Left renal pelvis (tissue), 4 donors: ENCODE results near the gene TRIM54. TPM values are rescaled to one million over a fixed set of nuclear protein-coding genes. Genes with fewer than 3 reads are reported as not detected.
"Not testable (repeated sequence)": the region's sequence is repeated elsewhere in the genome, so short reads cannot be mapped to it uniquely, and the experiment has no call there.

Source experiments
- DNase-seq, 4 donors: peaks; one replicate each; pipeline ENCODE4 v3.0.0-alpha.2; 2013; ENCODE audit warnings: low read depth in 4 of 4, low spot score in 3 of 4
- polyA plus RNA-seq, 4 donors: library from polyadenylated mRNA; unstranded; fragments of 120-200 nt; gene quantifications; one replicate each; pipeline ENCODE4 v1.2.1, GENCODE V29; 2013; ENCODE audit not compliant: insufficient read length in 4 of 4

TRIM54 gene
- polyA plus RNA-seq, 4 donors = 0.07 to 6.4 (median 3.9) TPM

DNA sequence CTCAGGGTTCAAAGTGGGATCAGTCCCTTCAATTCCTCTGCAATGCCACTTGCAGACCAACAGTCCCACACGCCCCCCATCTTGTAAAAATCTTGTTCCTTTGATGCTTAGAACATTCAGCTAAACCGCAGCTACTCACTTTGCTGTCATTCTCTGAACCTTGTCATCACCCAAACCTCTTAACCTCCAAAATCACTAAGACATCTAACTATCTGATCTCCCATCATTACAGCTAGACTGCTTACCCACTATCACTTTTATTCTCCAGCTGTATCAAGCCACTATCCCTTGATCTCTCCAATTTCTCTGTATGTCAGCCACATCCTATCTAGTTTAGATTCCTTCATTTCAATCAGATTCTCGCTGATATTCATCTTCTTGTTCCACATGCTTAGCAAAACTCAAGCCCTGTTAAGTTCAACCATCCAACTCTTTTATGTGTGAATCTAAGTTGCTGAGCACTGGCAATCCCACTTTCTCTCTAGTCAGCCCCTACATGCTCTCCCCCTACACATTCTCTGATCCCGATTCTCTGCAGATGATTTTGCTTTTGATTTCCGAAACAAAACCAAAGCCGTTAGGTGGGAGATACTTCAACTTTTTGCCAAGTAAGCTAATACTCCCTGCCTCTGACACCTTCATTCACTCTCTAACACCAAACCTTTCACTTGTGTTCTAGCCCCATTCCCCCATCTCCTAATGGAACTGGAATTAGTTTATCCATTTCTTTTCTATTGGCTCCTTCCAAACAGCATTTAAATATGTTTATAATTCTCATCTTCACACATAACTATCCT is 69.8 kb downstream of the TRIM54 start:
- DNase-seq = no peak

DNA sequence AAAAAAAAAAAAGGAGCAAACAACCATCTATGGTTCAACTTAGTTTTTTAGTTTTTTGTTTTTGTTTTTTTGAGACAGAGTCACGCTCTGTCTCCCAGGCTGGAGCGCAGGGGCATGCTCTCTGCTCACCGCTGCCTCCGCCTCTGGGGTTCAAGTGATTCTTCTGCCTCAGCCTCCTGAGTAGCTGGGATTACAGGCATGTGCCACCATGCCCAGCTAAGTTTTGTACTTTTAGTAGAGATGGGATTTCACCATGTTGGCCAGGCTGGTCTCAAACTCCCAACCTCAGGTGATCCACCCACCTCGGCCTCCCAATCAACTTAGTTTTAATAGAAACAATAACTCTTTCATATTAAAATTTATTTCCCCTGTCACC is 71.1 kb downstream of the TRIM54 start:
- not testable (repeated sequence) for DNase-seq

DNA sequence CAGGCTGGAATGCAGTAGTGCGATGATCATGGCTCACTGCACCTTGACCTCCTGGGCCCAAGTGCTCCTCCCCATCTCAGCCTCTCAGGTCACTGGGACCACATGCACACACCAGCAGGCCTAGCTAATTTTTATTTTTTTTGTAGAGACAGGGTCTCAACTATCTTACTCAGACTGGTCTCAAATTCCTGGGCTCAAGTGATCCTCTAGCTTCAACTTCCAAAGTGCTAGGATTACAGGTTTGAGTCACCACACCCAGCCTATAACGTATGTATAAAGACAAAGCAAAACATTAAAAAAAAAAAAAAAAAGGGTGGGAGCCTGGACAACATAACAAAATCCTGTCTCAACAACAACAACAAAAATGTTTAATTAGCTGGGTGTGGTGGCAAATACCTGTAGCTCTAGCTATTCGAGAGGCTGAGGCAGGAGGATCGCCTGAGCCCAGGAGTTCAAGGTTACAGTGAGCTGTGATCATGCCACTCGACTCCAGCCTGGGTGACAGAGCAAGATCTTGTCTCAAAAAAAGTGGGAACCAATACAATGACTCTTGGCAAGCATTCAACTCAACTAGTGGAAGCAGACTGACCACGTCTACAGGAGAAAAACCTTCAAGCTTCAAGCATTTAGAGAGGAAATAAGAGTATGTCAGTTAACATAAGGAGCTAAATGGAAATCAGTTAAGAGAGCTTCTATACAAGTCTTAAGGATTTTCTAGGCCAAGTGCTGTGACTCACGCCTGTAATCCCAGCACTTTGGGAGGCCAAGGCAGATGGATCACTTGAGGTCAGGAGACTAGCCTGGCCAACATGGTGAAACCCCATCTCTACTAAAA is 71.8 kb downstream of the TRIM54 start:
- DNase-seq = no peak

DNA sequence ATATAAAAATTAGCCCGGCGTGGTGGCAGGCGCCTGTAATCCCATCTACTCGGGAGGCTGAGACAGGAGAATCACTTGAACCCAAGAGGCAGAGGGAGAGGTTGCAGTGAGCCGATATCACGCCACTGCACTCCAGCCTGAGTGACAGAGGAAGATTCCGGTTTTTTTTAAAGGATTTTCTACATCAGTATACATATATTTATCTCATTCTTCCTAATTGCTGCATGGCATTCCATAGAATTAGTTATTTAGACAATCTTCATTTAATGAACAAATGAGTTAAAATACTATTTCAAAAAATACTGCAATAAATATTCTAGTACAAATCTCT is 72.3 kb downstream of the TRIM54 start:
- no peak for DNase-seq

DNA sequence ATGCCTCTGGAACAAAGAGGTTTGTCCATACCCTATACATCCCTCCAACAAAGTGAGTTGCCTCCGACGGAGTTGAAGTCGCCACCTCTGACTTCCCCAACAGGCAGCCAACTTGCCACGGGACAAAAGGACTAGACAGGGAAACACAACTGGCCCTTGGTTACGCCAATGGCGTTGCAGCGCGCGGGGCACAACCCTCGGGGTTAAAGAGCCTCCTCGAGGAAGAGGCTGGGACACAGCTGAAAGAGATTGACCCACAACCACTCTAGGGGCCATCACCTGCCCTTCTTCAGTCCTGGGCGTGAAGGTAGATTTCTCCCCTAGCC is 73.8 kb downstream of the TRIM54 start:
- no peak for DNase-seq

DNA sequence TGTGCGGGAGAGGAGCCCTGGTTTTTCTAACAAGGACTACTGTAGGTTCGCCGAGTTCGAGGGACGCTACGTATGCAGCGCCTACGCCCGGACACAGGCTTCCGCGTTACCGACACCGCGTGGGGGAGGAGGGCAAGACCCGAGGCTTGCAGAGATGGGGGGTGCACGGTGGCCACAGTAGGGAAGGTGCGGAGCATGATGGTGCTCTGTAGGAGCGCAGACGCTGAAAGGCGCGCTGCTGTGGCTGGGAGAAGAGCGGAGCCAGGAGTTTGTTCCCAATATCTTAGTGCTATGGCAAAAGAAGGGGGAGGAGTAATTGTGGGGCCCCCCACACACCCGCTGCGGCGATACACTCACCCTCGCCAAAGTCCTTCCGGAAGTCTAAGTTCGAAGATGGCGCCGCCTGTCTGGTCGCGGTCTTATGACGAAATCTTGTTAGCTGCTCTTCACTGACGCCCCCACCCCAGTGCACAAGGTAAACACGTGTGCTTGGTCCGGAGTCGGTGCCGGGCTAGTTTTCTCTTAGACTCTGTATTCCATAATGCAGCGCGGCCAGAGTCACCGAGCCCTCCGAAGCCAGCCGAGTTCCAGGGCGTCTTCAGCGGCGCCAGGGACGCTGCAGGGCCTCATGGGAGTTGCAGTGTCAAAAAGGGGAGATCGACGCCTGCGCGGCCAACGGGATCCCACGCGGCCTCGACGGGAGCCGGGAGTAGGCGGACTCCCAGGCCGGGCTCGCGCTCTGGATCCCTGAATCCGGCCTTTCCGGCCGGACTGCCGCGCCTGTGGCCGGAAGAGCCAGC is 74.4 kb downstream of the TRIM54 start, which contains the start of gene GTF3C2:
TSS of gene GTF3C2 (minus strand) at position 383 of the 800 bp plus-strand sequence. CDS start 13,210 bp downstream, outside the sequence.
- peak; percentile 92 to 97 (median 95) for DNase-seq

Other genes starting within 250 kb of the TRIM54 start
- gene TMEM214, start 249.5 kb upstream of the TRIM54 start, polyA plus RNA-seq = 10 to 100 TPM; 56.9 to 90.7 (median 71.4) TPM
- gene AGBL5, start 230.8 kb upstream of the TRIM54 start, polyA plus RNA-seq = 10 to 100 TPM; 30.8 to 66.8 (median 61.1) TPM
- 100 to 1,000 TPM; 212 to 268 (median 247) TPM for gene OST4, start 210.8 kb upstream of the TRIM54 start, polyA plus RNA-seq
- 100 to 1,000 TPM in 2 of 4 donors, 10 to 100 TPM in 2; 67.1 to 206 (median 91.1) TPM for gene EMILIN1, start 203.8 kb upstream of the TRIM54 start, polyA plus RNA-seq
- 10 to 100 TPM in 3 of 4 donors, 1 to 10 TPM in 1; 6.0 to 52.3 (median 36.3) TPM for gene KHK, start 195.7 kb upstream of the TRIM54 start, polyA plus RNA-seq
- gene CGREF1, start 163.3 kb upstream of the TRIM54 start, polyA plus RNA-seq = 10 to 100 TPM in 1 of 4 donors, 1 to 10 TPM in 3; 4.4 to 10.5 (median 5.8) TPM
- 1 to 10 TPM in 2 of 4 donors, under 1 TPM in 2; 0.46 to 1.5 (median 0.95) TPM for gene ABHD1, start 158.6 kb upstream of the TRIM54 start, polyA plus RNA-seq
- gene PREB, start 147.8 kb upstream of the TRIM54 start, polyA plus RNA-seq = 10 to 100 TPM; 44.2 to 58.7 (median 47.3) TPM
- gene PRR30, start 143.0 kb upstream of the TRIM54 start, polyA plus RNA-seq = not detected
- gene TCF23, start 133.4 kb upstream of the TRIM54 start, polyA plus RNA-seq = 1 to 10 TPM in 1 of 4 donors, under 1 TPM in 3; 0.59 to 3.2 (median 0.75) TPM
- 100 to 1,000 TPM; 142 to 162 (median 153) TPM for gene ATRAID, start 70.4 kb upstream of the TRIM54 start, polyA plus RNA-seq
- gene SLC5A6, start 70.2 kb upstream of the TRIM54 start, polyA plus RNA-seq = 10 to 100 TPM; 19.9 to 48.4 (median 35.2) TPM
- gene CAD, start 65.1 kb upstream of the TRIM54 start, polyA plus RNA-seq = 10 to 100 TPM; 33.7 to 61.4 (median 43.1) TPM
- gene SLC30A3, start 19.4 kb upstream of the TRIM54 start, polyA plus RNA-seq = 1 to 10 TPM in 3 of 4 donors, under 1 TPM in 1; 0.98 to 8.7 (median 5.3) TPM
- gene DNAJC5G, start 7.0 kb upstream of the TRIM54 start, polyA plus RNA-seq = 1 to 10 TPM in 1 of 4 donors, under 1 TPM in 3; 0.18 to 1.7 (median 0.46) TPM
- gene UCN, start 26.0 kb downstream of the TRIM54 start, polyA plus RNA-seq = 1 to 10 TPM in 2 of 4 donors, under 1 TPM in 2; 0.53 to 1.3 (median 0.88) TPM
- 10 to 100 TPM; 72.0 to 89.4 (median 81.4) TPM for gene MPV17, start 40.7 kb downstream of the TRIM54 start, polyA plus RNA-seq
- 10 to 100 TPM; 50.5 to 77.6 (median 70.3) TPM for gene GTF3C2, start 74.3 kb downstream of the TRIM54 start, polyA plus RNA-seq
- 10 to 100 TPM; 37.5 to 59.3 (median 48.2) TPM for gene EIF2B4, start 87.9 kb downstream of the TRIM54 start, polyA plus RNA-seq
- gene SNX17, start 88.2 kb downstream of the TRIM54 start, polyA plus RNA-seq = 100 to 1,000 TPM in 3 of 4 donors, 10 to 100 TPM in 1; 92.7 to 112 (median 102) TPM
- gene ZNF513, start 98.3 kb downstream of the TRIM54 start, polyA plus RNA-seq = 10 to 100 TPM; 13.3 to 22.4 (median 15.2) TPM
- 10 to 100 TPM; 68.7 to 96.4 (median 94.3) TPM for gene PPM1G, start 127.2 kb downstream of the TRIM54 start, polyA plus RNA-seq
- 100 to 1,000 TPM; 123 to 164 (median 134) TPM for gene NRBP1, start 146.2 kb downstream of the TRIM54 start, polyA plus RNA-seq
- gene KRTCAP3, start 160.0 kb downstream of the TRIM54 start, polyA plus RNA-seq = 1 to 10 TPM; 2.7 to 8.3 (median 6.5) TPM
- gene IFT172, start 207.3 kb downstream of the TRIM54 start, polyA plus RNA-seq = 10 to 100 TPM; 32.9 to 61.0 (median 45.3) TPM
- gene FNDC4, start 212.8 kb downstream of the TRIM54 start, polyA plus RNA-seq = 10 to 100 TPM in 1 of 4 donors, 1 to 10 TPM in 3; 7.0 to 11.5 (median 8.1) TPM
- under 1 TPM in 3 of 4 donors, not detected in 1; 0.14 to 0.18 (median 0.16) TPM for gene GCKR, start 214.4 kb downstream of the TRIM54 start, polyA plus RNA-seq